OCI-M1 (cell line): ENCODE data around the gene MAN2A2.

Experiments
- DNase-seq: peaks from one replicate; lab custom pipeline; 2025; lab: John Stamatoyannopoulos, UW

Gene MAN2A2

DNA sequence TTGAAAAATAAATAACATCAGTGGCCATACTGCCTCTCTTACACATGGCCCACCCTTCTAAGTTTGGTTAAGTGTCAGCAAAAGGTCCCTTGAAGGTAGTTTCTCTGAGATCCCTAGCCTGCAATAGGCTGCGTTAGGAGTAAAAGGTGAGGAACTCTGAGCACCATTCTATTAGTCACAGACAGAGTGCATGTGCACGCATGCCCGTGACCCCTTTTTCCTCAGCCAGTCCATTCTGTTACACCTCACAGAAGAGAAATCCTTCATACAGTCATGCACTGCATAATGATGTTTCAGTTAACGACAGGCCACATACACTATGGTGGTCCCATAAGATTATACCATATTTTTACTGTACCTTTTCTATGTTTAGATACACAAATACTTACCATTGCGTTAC is 64.1 kb downstream of the MAN2A2 start:
- no peak for DNase-seq

DNA sequence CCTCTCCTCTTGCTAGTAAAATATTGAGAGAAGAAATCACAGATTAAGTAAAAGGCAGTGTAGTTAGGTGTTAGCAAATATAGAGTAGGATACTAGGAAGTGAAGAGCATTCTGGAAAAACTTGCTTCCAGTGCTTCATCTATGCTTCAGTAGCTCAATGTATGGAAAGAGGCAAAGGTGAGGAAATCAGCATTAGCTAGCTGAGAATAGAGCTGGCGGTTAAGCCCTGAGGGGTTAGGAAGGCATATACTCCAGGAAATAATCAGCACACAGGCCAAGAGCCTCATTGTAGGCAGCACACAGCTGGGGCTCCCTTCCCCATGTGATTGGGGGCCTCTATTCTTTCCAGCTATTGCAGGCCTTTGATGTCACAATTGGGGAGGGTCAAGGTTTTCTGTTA is 65.3 kb downstream of the MAN2A2 start:
- no peak for DNase-seq

DNA sequence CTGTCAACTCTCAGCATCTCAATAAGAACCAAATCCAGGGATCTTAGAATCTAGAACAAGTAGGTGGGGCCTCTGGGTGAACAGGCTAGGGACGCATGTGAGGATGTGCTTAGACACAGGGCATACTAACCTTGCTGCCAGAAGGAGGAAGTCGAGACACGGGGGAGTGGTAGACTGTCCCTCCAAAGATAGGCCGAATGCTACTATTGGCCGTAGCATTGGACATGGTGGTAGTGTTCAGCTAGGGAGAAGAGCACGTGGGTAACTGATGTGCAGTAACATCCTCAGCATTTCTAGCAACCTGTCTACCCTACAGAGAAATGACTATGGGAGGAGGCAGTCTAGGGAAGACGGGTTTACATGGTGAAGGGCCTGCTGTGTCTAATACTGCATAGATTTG is 67.2 kb downstream of the MAN2A2 start:
- DNase-seq = peak; percentile 56

DNA sequence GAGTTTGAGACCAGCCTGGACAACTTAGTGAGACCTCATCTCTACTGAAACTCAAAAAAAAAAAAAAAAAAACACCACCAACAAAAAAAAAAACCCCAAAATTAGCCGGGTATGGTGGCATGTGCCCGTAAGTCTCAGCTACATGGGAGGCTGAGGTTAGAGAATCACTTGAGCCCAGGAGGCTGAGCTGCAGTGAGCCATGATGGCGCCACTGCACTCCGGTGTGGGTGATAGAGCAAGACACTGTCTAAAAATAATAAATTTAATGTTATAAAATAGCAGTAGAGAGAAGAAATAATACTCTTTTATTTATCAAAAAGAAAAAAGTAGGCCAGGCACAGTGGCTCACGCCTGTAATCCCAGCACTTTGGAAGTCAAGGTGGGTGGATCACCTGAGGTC is 69.0 kb downstream of the MAN2A2 start:
- DNase-seq = no peak
